ENCODE data around the gene CACNA1A. TPM values are rescaled to one million over a fixed set of nuclear protein-coding genes. Genes with fewer than 3 reads are reported as not detected.

CACNA1A gene
- total RNA-seq, 6 experiments from 2014 or later = 0.11 TPM; not detected in 5

- H3K4me3 ChIP-seq = no peak overlapping the region
- H3K9me3 ChIP-seq = no peaks in the 10 kb centered on the region
- ATAC-seq (no peak), DNase-seq (no peak)
- no peaks in the 10 kb centered on the region for H3K27me3 ChIP-seq
- H3K27ac ChIP-seq = no peak overlapping the region
- no peak for TF ChIP-seq POLR2A (IDR thresholded peaks at IDR 0.05)
- WGBS (ENCODE audit: insufficient coverage, low coverage, low lambda C conversion rate, missing lambda C conversion rate) = 48% methylated on average over 4 of the region's 7 CpGs
- no peaks in the 10 kb centered on the region for H3K4me1 ChIP-seq
- intact Hi-C loops (cut with DNase I) = no loop called here
- H3K36me3 ChIP-seq = no peaks in the 10 kb centered on the region
Measured at GRCh38 chr19:13404236-13404635, 102.0 kb downstream of the CACNA1A start.

DNA sequence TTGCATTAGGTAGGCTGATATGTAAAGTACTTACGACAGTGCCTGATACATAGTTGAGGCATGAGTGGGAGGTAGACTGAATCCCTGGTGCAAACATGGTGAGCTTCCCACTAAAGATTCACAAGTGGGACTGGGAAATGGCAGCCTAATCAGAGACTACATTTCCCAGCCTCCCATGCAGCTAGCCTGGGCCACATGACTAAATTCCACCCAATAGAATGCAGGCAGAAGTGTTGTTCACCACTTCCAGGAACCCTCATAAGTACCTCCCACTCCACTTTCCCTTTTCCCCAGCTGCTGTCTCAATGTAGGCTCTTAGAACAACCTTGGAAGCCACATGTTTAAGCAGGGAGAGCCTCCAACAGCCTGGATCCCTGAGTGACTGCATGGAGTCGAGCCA lies 104.9 kb downstream of the CACNA1A start:
- Histone ChIP-seq H3K36me3 (no peaks in the 10 kb centered on the region), H3K9me3 (no peaks in the 10 kb centered on the region), H3K27ac (no peak overlapping the region), H3K4me3 (no peak overlapping the region), H3K27me3 (no peaks in the 10 kb centered on the region), H3K4me1 (no peaks in the 10 kb centered on the region)
- no peak for ATAC-seq
- TF ChIP-seq POLR2A (IDR thresholded peaks at IDR 0.05) = no peak
- no peak for TF ChIP-seq CTCF (IDR thresholded peaks at IDR 0.05)
- DNase-seq = no peak
- 50% methylated on average over 2 of the region's 2 CpGs for WGBS (ENCODE audit: insufficient coverage, low coverage, low lambda C conversion rate, missing lambda C conversion rate)
- intact Hi-C loops (cut with DNase I) = no loop called here

- Histone ChIP-seq H3K4me1 (no peaks in the 10 kb centered on the region), H3K27me3 (no peaks in the 10 kb centered on the region), H3K9me3 (no peaks in the 10 kb centered on the region), H3K27ac (no peak overlapping the region), H3K4me3 (no peak overlapping the region), H3K36me3 (no peaks in the 10 kb centered on the region)
- ATAC-seq (no peak), DNase-seq (no peak)
- TF ChIP-seq POLR2A (IDR thresholded peaks at IDR 0.05) (no peak), CTCF (IDR thresholded peaks at IDR 0.05) (no peak)
- intact Hi-C loops (cut with DNase I) = no loop called here
Measured at GRCh38 chr19:13400296-13400695, 106.0 kb downstream of the CACNA1A start.

GRCh38 chr19:13399746-13400145 lies 106.5 kb downstream of the CACNA1A start:
- Histone ChIP-seq H3K27ac (no peak overlapping the region), H3K9me3 (no peaks in the 10 kb centered on the region), H3K4me1 (no peaks in the 10 kb centered on the region), H3K27me3 (no peaks in the 10 kb centered on the region), H3K4me3 (no peak overlapping the region), H3K36me3 (no peaks in the 10 kb centered on the region)
- DNase-seq (no peak), ATAC-seq (no peak)
- intact Hi-C loops (cut with DNase I) = no loop called here
- 44% methylated on average over 5 of the region's 5 CpGs for WGBS (ENCODE audit: insufficient coverage, low coverage, low lambda C conversion rate, missing lambda C conversion rate)
- TF ChIP-seq CTCF (IDR thresholded peaks at IDR 0.05) = no peak
- no peak for TF ChIP-seq POLR2A (IDR thresholded peaks at IDR 0.05)

- Histone ChIP-seq H3K27ac (no peak overlapping the region), H3K27me3 (no peaks in the 10 kb centered on the region), H3K4me3 (no peak overlapping the region), H3K9me3 (no peaks in the 10 kb centered on the region), H3K36me3 (no peaks in the 10 kb centered on the region), H3K4me1 (no peaks in the 10 kb centered on the region)
- no peak for DNase-seq
- 47% methylated on average over 9 of the region's 10 CpGs for WGBS (ENCODE audit: insufficient coverage, low coverage, low lambda C conversion rate, missing lambda C conversion rate)
- ATAC-seq = no peak
- intact Hi-C loops (cut with DNase I) = no loop called here
- TF ChIP-seq CTCF (IDR thresholded peaks at IDR 0.05) = no peak
- TF ChIP-seq POLR2A (IDR thresholded peaks at IDR 0.05) = no peak
Measured at GRCh38 chr19:13398780-13399726, 107.2 kb downstream of the CACNA1A start.
